ENCODE results near the gene ZBTB7C. TPM values are rescaled to one million over a fixed set of nuclear protein-coding genes. Genes with fewer than 3 reads are reported as not detected.
"Not testable (repeated sequence)": the region's sequence is repeated elsewhere in the genome, so short reads cannot be mapped to it uniquely, and the experiment has no call there.

Gene ZBTB7C
- total RNA-seq, 2 experiments from 2014 or later = not detected

DNA sequence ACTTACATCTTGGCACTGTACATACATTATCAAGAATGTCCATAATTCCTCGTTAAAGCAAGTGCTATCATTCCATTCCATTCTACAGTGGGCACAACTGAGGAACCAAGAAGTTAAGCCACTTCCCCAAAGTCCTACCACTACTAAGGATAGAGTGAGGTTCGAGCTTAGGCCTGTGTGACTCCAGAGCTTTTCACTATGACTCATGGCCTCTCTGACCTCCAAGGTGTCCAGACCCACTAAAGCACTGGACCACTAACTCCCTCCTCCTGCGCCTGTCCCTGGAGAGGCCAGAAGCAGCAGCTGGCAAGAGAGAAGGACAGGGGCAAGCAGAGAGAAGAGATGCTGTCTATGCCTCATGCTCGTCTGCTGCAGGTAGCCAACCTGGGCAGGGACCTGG lies 117.0 kb downstream of the ZBTB7C start:
- Histone ChIP-seq H3K79me2 (ENCODE audit: insufficient read depth, low read depth, low read length) (no peaks in the 10 kb centered on the region), H3K4me1 (ENCODE audit: insufficient read depth, low read length, poor library complexity, severe bottlenecking) (no peaks in the 10 kb centered on the region), H4K20me1 (ENCODE audit: insufficient read depth, low read length) (no peaks in the 10 kb centered on the region), H3K9me2 (ENCODE audit: insufficient read depth, low read length) (no peaks in the 10 kb centered on the region), H3K9me3 (ENCODE audit: low read length) (no peaks in the 10 kb centered on the region), H3K36me3 (ENCODE audit: insufficient read depth, low read length) (no peaks in the 10 kb centered on the region), H3K4me3 (ENCODE audit: low read depth, low read length, poor library complexity, severe bottlenecking) (no peak overlapping the region), H3K4me2 (ENCODE audit: low read length) (no peak overlapping the region), H3K27ac (ENCODE audit: low read depth, low read length, poor library complexity, severe bottlenecking) (no peak overlapping the region), H2AFZ (ENCODE audit: low read length) (no peak overlapping the region)
- TF ChIP-seq EZH2phosphoT487 (IDR thresholded peaks at IDR 0.05; ENCODE audit: borderline replicate concordance, low read depth, low read length) = no peak
- TF ChIP-seq, protein P1, sequence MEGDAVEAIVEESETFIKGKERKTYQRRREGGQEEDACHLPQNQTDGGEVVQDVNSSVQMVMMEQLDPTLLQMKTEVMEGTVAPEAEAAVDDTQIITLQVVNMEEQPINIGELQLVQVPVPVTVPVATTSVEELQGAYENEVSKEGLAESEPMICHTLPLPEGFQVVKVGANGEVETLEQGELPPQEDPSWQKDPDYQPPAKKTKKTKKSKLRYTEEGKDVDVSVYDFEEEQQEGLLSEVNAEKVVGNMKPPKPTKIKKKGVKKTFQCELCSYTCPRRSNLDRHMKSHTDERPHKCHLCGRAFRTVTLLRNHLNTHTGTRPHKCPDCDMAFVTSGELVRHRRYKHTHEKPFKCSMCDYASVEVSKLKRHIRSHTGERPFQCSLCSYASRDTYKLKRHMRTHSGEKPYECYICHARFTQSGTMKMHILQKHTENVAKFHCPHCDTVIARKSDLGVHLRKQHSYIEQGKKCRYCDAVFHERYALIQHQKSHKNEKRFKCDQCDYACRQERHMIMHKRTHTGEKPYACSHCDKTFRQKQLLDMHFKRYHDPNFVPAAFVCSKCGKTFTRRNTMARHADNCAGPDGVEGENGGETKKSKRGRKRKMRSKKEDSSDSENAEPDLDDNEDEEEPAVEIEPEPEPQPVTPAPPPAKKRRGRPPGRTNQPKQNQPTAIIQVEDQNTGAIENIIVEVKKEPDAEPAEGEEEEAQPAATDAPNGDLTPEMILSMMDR (conservative IDR thresholded peaks at IDR 0.05; ENCODE audit: low read length) = no peak
- no TSS peak for BruUV-seq (replicated peaks)
- POLR2A ChIA-PET = interaction anchor here (1.1 kb wide), 1 partner anchor 61 kb away, joined by 3 read pairs; no protein-coding TSS in a partner anchor
- intact Hi-C loops (cut with micrococcal nuclease; ENCODE audit: unreplicated experiment) = no loop called here
- no peak for DNase-seq (ENCODE audit: low spot score)
- CTCF ChIA-PET (ENCODE audit: unreplicated experiment) = no interaction called here

DNA sequence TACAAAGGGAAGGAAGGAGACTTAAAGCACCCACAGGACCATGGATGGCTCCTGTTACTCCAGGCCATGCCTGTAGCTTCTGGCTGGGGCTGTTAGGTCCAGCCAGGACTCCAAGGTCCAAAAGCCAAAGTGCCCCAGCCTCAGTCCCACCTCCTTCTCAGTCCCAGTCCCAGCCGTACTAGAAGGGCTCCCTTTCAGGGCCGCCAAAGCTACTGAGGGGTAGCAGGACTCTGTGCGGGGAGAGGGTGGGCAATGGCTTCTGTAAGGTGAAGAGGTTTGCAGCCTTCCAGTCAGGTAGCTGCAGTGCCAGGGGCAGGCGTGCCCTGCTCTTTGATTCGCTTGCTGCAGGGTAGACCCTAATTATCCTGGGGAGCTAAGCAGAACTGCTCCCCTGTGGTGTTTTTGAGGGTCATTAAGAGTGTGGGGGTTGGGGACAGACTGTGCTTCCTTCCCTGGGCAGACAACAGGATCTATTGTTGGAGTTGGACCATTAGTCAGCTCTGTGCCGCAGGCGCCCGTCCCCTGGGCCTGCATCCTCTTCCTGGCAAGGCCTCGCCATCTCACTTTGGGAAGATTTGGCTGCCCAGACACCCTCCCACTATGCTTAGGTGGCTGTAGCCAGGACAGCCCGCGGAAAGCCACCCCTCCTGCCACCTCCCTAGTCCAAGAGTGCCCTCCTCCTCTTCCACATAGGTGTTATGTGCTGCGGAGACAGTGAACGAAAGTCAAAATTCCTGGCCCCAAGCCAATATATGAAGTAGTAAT lies 118.8 kb downstream of the ZBTB7C start:
- ChIA-PET CTCF (ENCODE audit: unreplicated experiment) (no interaction called here), POLR2A (no interaction called here)
- Histone ChIP-seq H3K4me1 (ENCODE audit: insufficient read depth, low read length, poor library complexity, severe bottlenecking) (no peaks in the 10 kb centered on the region), H3K4me3 (ENCODE audit: low read depth, low read length, poor library complexity, severe bottlenecking) (no peak overlapping the region), H3K4me2 (ENCODE audit: low read length) (no peak overlapping the region), H3K9me3 (ENCODE audit: low read length) (no peaks in the 10 kb centered on the region), H2AFZ (ENCODE audit: low read length) (no peak overlapping the region), H3K9me2 (ENCODE audit: insufficient read depth, low read length) (no peaks in the 10 kb centered on the region), H3K27ac (ENCODE audit: low read depth, low read length, poor library complexity, severe bottlenecking) (no peak overlapping the region), H3K36me3 (ENCODE audit: insufficient read depth, low read length) (no peaks in the 10 kb centered on the region), H3K79me2 (ENCODE audit: insufficient read depth, low read depth, low read length) (no peaks in the 10 kb centered on the region), H4K20me1 (ENCODE audit: insufficient read depth, low read length) (no peaks in the 10 kb centered on the region)
- no TSS peak for BruUV-seq (replicated peaks)
- TF ChIP-seq, protein P1 (conservative IDR thresholded peaks at IDR 0.05; ENCODE audit: low read length) = no peak
- TF ChIP-seq EZH2phosphoT487 (IDR thresholded peaks at IDR 0.05; ENCODE audit: borderline replicate concordance, low read depth, low read length) = no peak
- DNase-seq (ENCODE audit: low spot score) = no peak
- intact Hi-C loops (cut with micrococcal nuclease; ENCODE audit: unreplicated experiment) = no loop called here

- H3K4me1 ChIP-seq (ENCODE audit: insufficient read depth, low read length, poor library complexity, severe bottlenecking) = no peaks in the 10 kb centered on the region
- H3K4me3 ChIP-seq (ENCODE audit: low read depth, low read length, poor library complexity, severe bottlenecking) = no peak overlapping the region
- ChIA-PET POLR2A (no interaction called here), CTCF (ENCODE audit: unreplicated experiment) (no interaction called here)
- no peaks in the 10 kb centered on the region for H3K79me2 ChIP-seq (ENCODE audit: insufficient read depth, low read depth, low read length)
- H3K27ac ChIP-seq (ENCODE audit: low read depth, low read length, poor library complexity, severe bottlenecking) = no peak overlapping the region
- BruUV-seq (replicated peaks) = no TSS peak
- H3K36me3 ChIP-seq (ENCODE audit: insufficient read depth, low read length) = no peaks in the 10 kb centered on the region
- H4K20me1 ChIP-seq (ENCODE audit: insufficient read depth, low read length) = no peaks in the 10 kb centered on the region
- no peaks in the 10 kb centered on the region for H3K9me2 ChIP-seq (ENCODE audit: insufficient read depth, low read length)
- TF ChIP-seq EZH2phosphoT487 (IDR thresholded peaks at IDR 0.05; ENCODE audit: borderline replicate concordance, low read depth, low read length) = no peak
- TF ChIP-seq, protein P1 (conservative IDR thresholded peaks at IDR 0.05; ENCODE audit: low read length) = no peak
- H2AFZ ChIP-seq (ENCODE audit: low read length) = no peak overlapping the region
- no peaks in the 10 kb centered on the region for H3K9me3 ChIP-seq (ENCODE audit: low read length)
- DNase-seq (ENCODE audit: low spot score) = no peak
- intact Hi-C loops (cut with micrococcal nuclease; ENCODE audit: unreplicated experiment) = no loop called here
- no peak overlapping the region for H3K4me2 ChIP-seq (ENCODE audit: low read length)
Measured at GRCh38 chr18:48284743-48285142, 124.4 kb downstream of the ZBTB7C start.

- H3K4me2 ChIP-seq (ENCODE audit: low read length); POLR2A ChIA-PET; DNase-seq (ENCODE audit: low spot score); H3K4me3 ChIP-seq (ENCODE audit: low read depth, low read length, poor library complexity, severe bottlenecking); intact Hi-C loops (cut with micrococcal nuclease; ENCODE audit: unreplicated experiment); H3K9me2 ChIP-seq (ENCODE audit: insufficient read depth, low read length); H3K4me1 ChIP-seq (ENCODE audit: insufficient read depth, low read length, poor library complexity, severe bottlenecking); BruUV-seq (replicated peaks); CTCF ChIA-PET (ENCODE audit: unreplicated experiment); H2AFZ ChIP-seq (ENCODE audit: low read length); H3K36me3 ChIP-seq (ENCODE audit: insufficient read depth, low read length); H3K9me3 ChIP-seq (ENCODE audit: low read length); H4K20me1 ChIP-seq (ENCODE audit: insufficient read depth, low read length); H3K27ac ChIP-seq (ENCODE audit: low read depth, low read length, poor library complexity, severe bottlenecking); H3K79me2 ChIP-seq (ENCODE audit: insufficient read depth, low read depth, low read length): not testable (repeated sequence)
Measured at GRCh38 chr18:48284011-48284410, 125.2 kb downstream of the ZBTB7C start.

Data from OCI-LY7 (cell line).